HepG2 (cell line): ENCODE measurements around the gene TMEM135. TPM values are rescaled to one million over a fixed set of nuclear protein-coding genes. Genes with fewer than 3 reads are reported as not detected.

Source experiments
- CC2D1A ChIP-seq: sonication (generic); formaldehyde crosslinking; IDR thresholded peaks from 2 replicates; pipeline ENCODE4 v1.8.1; 2023; ENCODE audit warnings: mild to moderate bottlenecking, missing genetic modification reagents
- E2F2 ChIP-seq: sonication (generic); formaldehyde crosslinking; IDR thresholded peaks from 2 replicates; pipeline ENCODE4 v1.4.0; 2020; ENCODE audit warnings: missing genetic modification reagents, borderline replicate concordance
- PATZ1 ChIP-seq: sonication (generic); formaldehyde crosslinking; IDR thresholded peaks from 2 replicates; pipeline ENCODE4 v1.4.0; 2020; ENCODE audit warnings: missing genetic modification reagents
- RFX5 ChIP-seq: IDR thresholded peaks from 2 replicates; pipeline ENCODE4 v1.6.1; 2011; ENCODE audit warnings: low read depth, low read length, improper control_type of control experiment
- STAT6 ChIP-seq: sonication (generic); formaldehyde crosslinking; IDR thresholded peaks from 2 replicates; pipeline ENCODE4 v1.4.0; 2020; ENCODE audit warnings: missing genetic modification reagents, mild to moderate bottlenecking, borderline replicate concordance
- TBP ChIP-seq: sonication (generic); formaldehyde crosslinking; IDR thresholded peaks from 2 replicates; pipeline ENCODE4 v1.5.0; 2020; ENCODE audit warnings: missing genetic modification reagents
- ZBED4 ChIP-seq: sonication (generic); formaldehyde crosslinking; IDR thresholded peaks from 2 replicates; pipeline ENCODE4 v1.4.0; 2020; ENCODE audit warnings: missing genetic modification reagents, borderline replicate concordance
- ZBTB10 ChIP-seq: sonication (generic); formaldehyde crosslinking; IDR thresholded peaks from 2 replicates; pipeline ENCODE4 v1.4.0; 2020; ENCODE audit warnings: missing genetic modification reagents, borderline replicate concordance
- ZKSCAN1 ChIP-seq: fragments of 150-350 bp; IDR thresholded peaks from 2 replicates; pipeline ENCODE4 v1.6.1; 2014; ENCODE audit warnings: low read length
- ZNF264 ChIP-seq: sonication (generic); formaldehyde crosslinking; IDR thresholded peaks from 2 replicates; pipeline ENCODE4 v1.4.0; 2020; ENCODE audit warnings: missing genetic modification reagents
- ZNF543 ChIP-seq: sonication (generic); formaldehyde crosslinking; IDR thresholded peaks from 2 replicates; pipeline ENCODE4 v1.4.0; 2020; ENCODE audit warnings: mild to moderate bottlenecking, missing genetic modification reagents
- ZNF550 ChIP-seq: sonication (generic); formaldehyde crosslinking; IDR thresholded peaks from 2 replicates; pipeline ENCODE4 v1.4.0; 2020; ENCODE audit warnings: mild to moderate bottlenecking, missing genetic modification reagents, borderline replicate concordance
- ZSCAN12 ChIP-seq: sonication (generic); formaldehyde crosslinking; IDR thresholded peaks from 2 replicates; pipeline ENCODE4 v1.9.0; 2021; ENCODE audit warnings: mild to moderate bottlenecking, missing genetic modification reagents
- polyA plus RNA-seq, 8 experiments: library from polyadenylated mRNA; depleted of rRNA in 3 of 8; stranded (reverse) in 7 of 8; unstranded in 1 of 8; fragments of >200 nt; fragmentation: Illumina TruSeq in 4 of 8; extraction: Trizol in 4 of 8; gene quantifications; 2 replicates each; pipeline versions ENCODE4 v1.2.1 to v1.2.3, GENCODE V29; 2011 to 2016; ENCODE audit warnings: low read depth in 4 of 8, missing spikeins in 1 of 8, mixed read lengths in 1 of 8; ENCODE audit not compliant: insufficient read depth in 1 of 8
- total RNA-seq, 5 experiments: library from RNA; depleted of rRNA; stranded (reverse); fragments of >200 nt; fragmentation: Illumina TruSeq; extraction: Trizol; gene quantifications; 2 replicates each; pipeline ENCODE4 v1.2.3, GENCODE V29; 2016; ENCODE audit warnings: low read depth in 1 of 5
- TF ChIP-seq, protein P1 (sequence below): sonication (generic); formaldehyde crosslinking; IDR thresholded peaks from 2 replicates; pipeline ENCODE4 v1.9.0; 2021; ENCODE audit warnings: missing genetic modification reagents, borderline replicate concordance

Gene TMEM135
- total and polyA plus RNA-seq, 2 of the 13 experiments (the other 11 are each of a cell fraction or from before 2014, with no cell fraction given) = 36.6 to 88.9 TPM

GRCh38 chr11:87114093-87114492, 76.4 kb downstream of the TMEM135 start (continued):
- TF ChIP-seq ZBED4 = no peak
- TF ChIP-seq STAT6 (CRISPR knock-in tag) = no peak
- no peak for TF ChIP-seq E2F2 (CRISPR knock-in tag)
- no peak for TF ChIP-seq PATZ1 (CRISPR knock-in tag)
- TF ChIP-seq ZNF264 (CRISPR knock-in tag) = no peak
- no peak for TF ChIP-seq ZNF550 (CRISPR knock-in tag)
- no peak for TF ChIP-seq ZBTB10 (CRISPR knock-in tag)
- TF ChIP-seq RFX5 = no peak
- no peak for TF ChIP-seq ZKSCAN1
- no peak for TF ChIP-seq ZNF543
- TF ChIP-seq ZSCAN12 (CRISPR knock-in tag) = no peak
- no peak for TF ChIP-seq TBP
- no peak for TF ChIP-seq CC2D1A (CRISPR knock-in tag)
- TF ChIP-seq, protein P1, sequence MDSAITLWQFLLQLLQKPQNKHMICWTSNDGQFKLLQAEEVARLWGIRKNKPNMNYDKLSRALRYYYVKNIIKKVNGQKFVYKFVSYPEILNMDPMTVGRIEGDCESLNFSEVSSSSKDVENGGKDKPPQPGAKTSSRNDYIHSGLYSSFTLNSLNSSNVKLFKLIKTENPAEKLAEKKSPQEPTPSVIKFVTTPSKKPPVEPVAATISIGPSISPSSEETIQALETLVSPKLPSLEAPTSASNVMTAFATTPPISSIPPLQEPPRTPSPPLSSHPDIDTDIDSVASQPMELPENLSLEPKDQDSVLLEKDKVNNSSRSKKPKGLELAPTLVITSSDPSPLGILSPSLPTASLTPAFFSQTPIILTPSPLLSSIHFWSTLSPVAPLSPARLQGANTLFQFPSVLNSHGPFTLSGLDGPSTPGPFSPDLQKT (CRISPR knock-in tag) = no peak
